B cell (primary cell): ENCODE measurements around the gene RPL29.

Source experiments
- EZH2 ChIP-seq: IDR thresholded peaks from 2 replicates; pipeline ENCODE4 v1.6.1; 2012; ENCODE audit warnings: borderline replicate concordance, low read depth, mild to moderate bottlenecking, moderate library complexity, low read length; ENCODE audit not compliant: insufficient read depth, poor library complexity, severe bottlenecking
- TF ChIP-seq, protein P1 (sequence below): fragments of 200-600 bp; IDR thresholded peaks from one replicate; pipeline ENCODE4 v1.8.0; 2022; ENCODE audit warnings: antibody characterized with exemption, mild to moderate bottlenecking

- TF ChIP-seq, protein P1, sequence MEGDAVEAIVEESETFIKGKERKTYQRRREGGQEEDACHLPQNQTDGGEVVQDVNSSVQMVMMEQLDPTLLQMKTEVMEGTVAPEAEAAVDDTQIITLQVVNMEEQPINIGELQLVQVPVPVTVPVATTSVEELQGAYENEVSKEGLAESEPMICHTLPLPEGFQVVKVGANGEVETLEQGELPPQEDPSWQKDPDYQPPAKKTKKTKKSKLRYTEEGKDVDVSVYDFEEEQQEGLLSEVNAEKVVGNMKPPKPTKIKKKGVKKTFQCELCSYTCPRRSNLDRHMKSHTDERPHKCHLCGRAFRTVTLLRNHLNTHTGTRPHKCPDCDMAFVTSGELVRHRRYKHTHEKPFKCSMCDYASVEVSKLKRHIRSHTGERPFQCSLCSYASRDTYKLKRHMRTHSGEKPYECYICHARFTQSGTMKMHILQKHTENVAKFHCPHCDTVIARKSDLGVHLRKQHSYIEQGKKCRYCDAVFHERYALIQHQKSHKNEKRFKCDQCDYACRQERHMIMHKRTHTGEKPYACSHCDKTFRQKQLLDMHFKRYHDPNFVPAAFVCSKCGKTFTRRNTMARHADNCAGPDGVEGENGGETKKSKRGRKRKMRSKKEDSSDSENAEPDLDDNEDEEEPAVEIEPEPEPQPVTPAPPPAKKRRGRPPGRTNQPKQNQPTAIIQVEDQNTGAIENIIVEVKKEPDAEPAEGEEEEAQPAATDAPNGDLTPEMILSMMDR = no peak
- TF ChIP-seq EZH2 = no peak
Measured at GRCh38 chr3:52031896-52032295, 36.2 kb upstream of the RPL29 start.
